HG03108 (cell line): ENCODE data around the gene BBOX1.
"Not testable (repeated sequence)": the region's sequence is repeated elsewhere in the genome, so short reads cannot be mapped to it uniquely, and the experiment has no call there.

Source experiments
- ATAC-seq: cut with Tn5 transposase; IDR thresholded peaks from one replicate; pipeline ENCODE4 v1.9.1; 2021; ENCODE audit warnings: moderate library complexity; ENCODE audit not compliant: unreplicated experiment

BBOX1 gene

GRCh38 chr11:27040302-27041115, at the start of gene BBOX1:
Gene BBOX1, plus strand, starts transcription at chr11:27040815. Its CDS starts 14,616 bp downstream, at chr11:27055431.
- no peak for ATAC-seq

DNA sequence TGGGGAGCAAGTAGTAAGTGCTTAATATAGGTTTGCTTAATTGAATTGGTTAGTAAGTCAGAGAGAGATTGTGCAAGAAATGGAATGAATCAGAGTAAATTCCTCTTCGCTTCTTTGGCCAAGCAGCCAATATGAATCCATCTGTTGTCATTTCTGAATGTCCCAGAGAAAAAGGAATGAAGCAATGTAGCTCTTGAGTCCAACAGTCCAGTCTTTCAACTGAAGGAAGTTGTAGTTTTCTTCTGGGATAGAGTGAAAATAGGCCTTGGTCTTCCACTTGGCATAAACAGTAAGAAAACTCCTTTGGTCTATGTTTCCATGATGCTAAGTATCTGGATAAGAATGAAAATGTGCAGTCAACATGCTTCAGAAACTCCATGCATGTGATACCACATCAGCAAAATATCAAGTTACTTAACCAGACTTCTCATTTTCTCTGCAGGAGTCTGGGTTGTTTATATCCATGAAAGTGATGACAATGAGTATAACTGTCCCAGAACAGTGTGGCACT, 48.5 kb upstream of the BBOX1 start:
- no peak for ATAC-seq

GRCh38 chr11:26993965-26994457, 46.6 kb upstream of the BBOX1 start, which contains the start of gene FIBIN:
Gene FIBIN, plus strand, starts transcription at chr11:26994112. Its CDS starts 415 bp downstream, at chr11:26994527.
- ATAC-seq, result no peak

- ATAC-seq, result no peak
These were observed 46.0 kb upstream of the BBOX1 start for GRCh38 chr11:26994631-26995095.

DNA sequence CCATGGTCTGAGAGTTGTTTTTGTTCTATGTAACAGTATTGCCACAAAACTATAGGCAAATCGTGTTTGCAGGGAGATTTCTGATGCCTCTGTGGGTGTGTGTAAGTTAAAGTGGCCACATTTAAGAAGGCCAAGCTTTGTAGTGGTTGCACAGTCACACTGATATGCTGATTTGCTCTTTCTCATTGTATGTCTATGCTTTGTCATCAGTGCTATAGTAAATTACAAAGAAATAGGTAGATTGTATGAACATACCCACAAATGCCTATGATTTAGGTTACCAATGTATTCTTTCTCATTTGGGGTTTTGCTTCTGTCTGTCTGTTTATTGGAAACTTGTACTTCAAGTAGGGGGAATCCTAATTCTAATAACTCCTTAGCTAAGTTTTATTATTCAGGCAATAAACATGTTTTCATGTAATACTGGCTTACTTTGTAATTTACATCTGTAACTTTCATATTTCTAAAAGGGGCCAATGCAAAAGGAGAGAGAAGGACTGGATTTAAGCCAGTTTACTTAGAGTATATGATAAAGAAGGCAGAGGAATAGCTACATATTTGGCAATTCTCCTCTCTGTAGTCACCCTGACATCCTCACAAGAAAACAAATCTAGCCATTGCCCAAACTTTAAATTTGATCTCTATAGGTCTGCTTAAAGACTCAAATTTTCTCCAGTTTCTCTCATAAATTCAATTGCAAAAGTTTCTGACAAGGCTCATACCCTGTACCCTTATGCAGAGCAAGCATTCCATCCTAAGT, 44.7 kb upstream of the BBOX1 start:
- no peak for ATAC-seq

DNA sequence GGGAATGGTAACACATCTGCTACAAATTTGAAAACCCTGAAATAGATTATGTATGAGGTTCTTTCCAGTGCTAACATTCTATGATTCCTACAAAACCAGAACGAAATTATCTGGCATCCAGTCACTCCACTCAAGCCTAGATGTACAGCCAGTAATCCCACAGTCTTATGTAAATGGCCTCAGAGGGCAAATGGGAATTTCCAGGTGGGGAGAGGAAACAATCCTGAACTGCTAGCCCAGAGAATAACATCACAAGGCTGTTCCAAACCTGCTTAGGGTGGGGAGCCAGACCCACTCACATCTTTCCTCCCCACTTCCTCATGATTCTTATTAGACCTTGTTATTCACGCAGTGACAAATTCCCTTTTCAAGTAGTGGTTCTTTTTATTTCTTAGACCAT, 43.2 kb upstream of the BBOX1 start:
- ATAC-seq, result no peak

GRCh38 chr11:27001136-27001730, 39.4 kb upstream of the BBOX1 start:
- ATAC-seq, result not testable (repeated sequence)

DNA sequence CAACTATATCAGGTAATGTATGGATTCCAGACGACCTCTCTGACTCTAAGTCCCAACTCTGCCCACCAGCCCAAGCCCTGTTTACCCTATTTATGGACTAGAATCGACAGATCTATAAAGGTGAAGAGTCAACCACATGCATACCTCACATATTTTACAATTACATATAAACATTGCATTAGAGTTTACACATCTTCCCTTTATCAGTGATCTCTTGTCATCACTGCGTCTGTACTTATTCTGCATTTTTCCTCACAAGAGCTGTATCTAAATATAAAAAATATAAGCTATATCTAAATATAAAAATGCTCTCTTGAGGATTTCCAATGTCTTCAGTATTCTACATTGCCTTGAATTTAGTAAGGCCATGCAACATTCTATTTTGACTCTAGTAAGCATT, 38.2 kb upstream of the BBOX1 start:
- ATAC-seq, result no peak

DNA sequence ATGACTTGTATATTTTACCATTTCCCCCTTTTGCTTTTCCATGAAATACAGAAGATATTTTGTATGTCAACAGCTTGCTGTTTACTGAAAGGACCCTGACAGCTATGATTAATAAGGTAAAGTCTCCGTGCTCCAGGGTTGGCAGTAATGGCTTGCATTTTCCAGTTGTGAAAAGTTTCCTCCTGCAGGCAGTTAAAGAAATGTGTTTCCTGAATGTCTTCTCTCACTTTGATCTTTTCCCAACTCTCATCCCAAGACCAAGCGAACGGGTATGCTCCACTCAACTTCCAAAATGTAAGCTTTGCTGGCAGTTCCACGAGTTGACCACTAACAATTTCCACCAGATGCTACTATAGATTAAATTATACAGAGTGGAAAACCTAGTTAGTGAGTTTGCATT, 37.8 kb upstream of the BBOX1 start:
- ATAC-seq, result no peak

DNA sequence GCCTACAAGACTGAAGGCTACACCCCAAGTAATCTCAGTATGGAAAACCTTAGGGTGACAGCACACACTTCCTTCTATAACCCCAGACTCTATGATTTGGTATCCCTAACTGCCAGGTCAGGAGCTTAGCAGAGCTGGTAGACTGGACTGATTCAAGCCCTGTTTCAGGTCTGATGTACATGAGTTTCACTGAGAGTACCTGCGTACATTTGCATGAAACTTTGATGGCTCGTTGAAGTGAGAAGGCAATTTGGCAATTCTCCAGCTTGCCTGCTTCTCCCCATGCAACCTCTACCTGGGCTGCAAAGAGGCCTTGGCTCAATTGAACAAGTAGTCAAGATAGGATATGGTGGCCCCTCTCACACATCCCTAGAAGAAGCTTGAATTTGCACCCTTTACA, 36.5 kb upstream of the BBOX1 start:
- no peak for ATAC-seq

GRCh38 chr11:27008811-27009535, 31.6 kb upstream of the BBOX1 start:
- ATAC-seq, result no peak

DNA sequence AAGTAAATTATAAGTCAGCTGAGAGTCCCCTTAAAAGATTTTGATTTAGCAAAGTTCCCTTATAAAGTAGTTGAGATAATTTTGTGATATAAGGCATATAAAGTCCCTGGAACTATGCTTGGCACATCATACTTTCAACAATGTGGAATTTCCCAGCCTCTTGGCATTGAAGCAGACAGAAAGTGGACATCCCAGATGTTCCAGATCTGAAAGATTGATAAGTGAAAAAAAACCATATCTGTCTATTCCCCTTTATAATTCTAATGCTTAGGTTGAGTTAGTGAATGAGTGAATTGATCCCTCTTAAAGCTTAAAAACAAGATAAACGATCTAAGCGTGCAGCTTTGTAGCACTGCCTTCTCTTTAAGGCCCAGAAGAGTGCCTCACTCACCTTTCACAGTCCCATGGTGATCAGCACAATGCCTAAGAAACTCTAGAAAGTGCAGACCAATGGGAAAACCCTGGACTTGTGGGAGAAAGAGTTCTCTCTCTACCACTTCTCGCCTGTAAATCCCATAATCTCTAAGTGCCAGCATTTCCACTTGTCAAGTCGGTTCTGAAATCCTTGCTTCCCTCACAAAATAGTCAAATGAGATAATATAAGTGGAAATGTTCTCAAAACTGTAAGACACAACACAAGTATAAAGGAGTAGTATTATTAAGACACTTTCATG, 28.9 kb upstream of the BBOX1 start:
- ATAC-seq, result no peak

- no peak for ATAC-seq
These were observed 28.2 kb upstream of the BBOX1 start for GRCh38 chr11:27012234-27012921.

GRCh38 chr11:27013781-27014361, 26.7 kb upstream of the BBOX1 start:
- no peak for ATAC-seq

DNA sequence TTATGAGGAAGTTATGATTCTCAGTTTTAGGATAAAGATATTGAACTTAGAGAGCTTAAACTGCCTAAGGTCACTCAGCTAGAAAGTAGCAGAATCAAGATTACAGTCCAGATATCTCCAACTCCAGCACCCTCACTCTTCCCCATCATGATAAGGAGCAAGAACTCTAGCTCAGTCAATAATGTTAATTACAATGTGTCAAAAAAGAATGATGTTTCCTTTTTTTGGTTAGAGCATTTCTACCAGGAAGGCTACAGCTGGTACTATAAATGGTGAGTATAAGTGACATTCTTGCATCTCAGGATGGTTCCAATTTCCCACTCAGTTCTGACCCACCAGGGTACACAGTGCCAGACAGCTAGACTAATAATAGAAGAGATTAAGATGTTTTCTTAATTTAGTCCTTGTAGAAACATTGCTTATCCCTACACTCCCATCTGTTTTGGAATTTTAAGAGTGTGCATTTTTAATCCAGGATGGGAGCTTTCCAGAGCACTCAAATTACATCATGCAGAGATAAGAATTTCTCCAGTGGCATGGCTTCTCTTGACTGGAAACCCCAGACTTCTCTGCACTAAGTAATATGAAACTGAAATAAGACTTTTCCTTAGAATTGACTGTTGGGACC, 21.6 kb upstream of the BBOX1 start:
- ATAC-seq, result no peak

DNA sequence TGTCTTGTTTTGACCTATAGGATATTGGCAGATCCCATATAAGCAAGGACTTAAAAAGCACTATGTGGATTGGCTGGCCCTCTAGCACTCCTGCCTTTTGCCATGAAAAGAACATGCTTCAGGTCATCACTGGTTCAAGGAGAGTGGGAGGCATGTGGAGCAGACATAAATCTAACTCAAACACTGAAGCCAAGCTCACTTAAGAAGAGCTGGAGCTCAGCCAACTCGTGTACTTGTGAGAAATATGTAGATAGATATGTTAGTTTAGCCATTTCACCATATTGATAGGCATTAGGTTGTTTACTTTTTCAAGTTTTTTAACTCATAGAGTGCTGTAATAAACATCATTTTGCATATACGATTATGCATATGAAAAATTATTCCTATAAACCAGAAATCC, 19.9 kb upstream of the BBOX1 start:
- ATAC-seq, result no peak

DNA sequence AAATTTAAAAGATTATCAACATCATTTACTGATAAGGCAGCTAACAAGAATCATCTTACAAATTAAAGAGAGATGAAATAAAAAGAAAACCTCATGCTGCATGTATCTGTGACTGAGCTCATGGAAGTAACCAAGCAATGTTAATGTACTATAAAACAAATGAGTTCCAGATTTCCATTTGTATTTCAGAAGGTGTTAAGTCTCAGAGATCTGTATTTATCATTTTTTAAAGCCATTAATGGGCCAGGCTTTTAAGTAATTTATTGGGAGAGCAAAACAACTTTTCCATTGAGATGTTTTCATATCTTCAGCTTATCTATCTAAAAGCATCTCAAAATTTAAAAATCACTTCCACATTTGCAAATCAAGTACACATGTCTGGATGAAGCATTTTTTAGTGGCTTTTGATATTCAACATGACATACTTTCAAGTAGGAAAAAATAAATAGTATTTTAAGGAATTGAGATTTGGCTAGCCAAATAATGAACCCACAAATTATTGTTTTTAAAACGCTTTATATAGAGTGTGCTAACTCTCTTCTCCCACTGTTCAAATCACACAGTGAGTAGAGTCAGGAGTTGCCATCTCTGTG, 17.9 kb upstream of the BBOX1 start:
- ATAC-seq, result no peak

GRCh38 chr11:27024865-27025264, 15.8 kb upstream of the BBOX1 start:
- no peak for ATAC-seq
